Measurements from ENCODE around the gene GHR. TPM values are rescaled to one million over a fixed set of nuclear protein-coding genes. Genes with fewer than 3 reads are reported as not detected.
"Not testable (repeated sequence)": the region's sequence is repeated elsewhere in the genome, so short reads cannot be mapped to it uniquely, and the experiment has no call there.

The GHR gene
- total RNA-seq, 2 donors from 2014 or later = 10.8 to 10.9 TPM

GRCh38 chr5:42648915-42649314 lies 225.7 kb downstream of the GHR start:
- DNase-seq (ENCODE audit: low spot score) = no peak
- Histone ChIP-seq H3K27me3 (no peaks in the 10 kb centered on the region), H3K36me3 (no peaks in the 10 kb centered on the region), H3K27ac (no peak overlapping the region), H3K4me1 (peaks cover 0 to 6% of the 10 kb centered on the region in 2 donors), H3K9me3 (no peaks in the 10 kb centered on the region), H3K4me3 (no peak overlapping the region)
- no peak for TF ChIP-seq CTCF (IDR thresholded peaks at IDR 0.05)

GRCh38 chr5:42650084-42650483 lies 226.8 kb downstream of the GHR start:
- no peaks in the 10 kb centered on the region for H3K36me3 ChIP-seq

GRCh38 chr5:42653705-42654104 lies 230.5 kb downstream of the GHR start:
- no peak overlapping the region for H3K4me3 ChIP-seq
- H3K27ac ChIP-seq = no peak overlapping the region
- no peaks in the 10 kb centered on the region for H3K27me3 ChIP-seq
- DNase-seq (ENCODE audit: low spot score) = no peak
- H3K9me3 ChIP-seq = no peaks in the 10 kb centered on the region
- peaks cover 0 to 18% of the 10 kb centered on the region in 2 donors for H3K4me1 ChIP-seq
- H3K36me3 ChIP-seq = no peaks in the 10 kb centered on the region
- TF ChIP-seq CTCF (IDR thresholded peaks at IDR 0.05) = no peak

More at GRCh38 chr5:42650084-42650483, 226.8 kb downstream of the GHR start:
- H3K27ac ChIP-seq = no peak overlapping the region
- no peak for TF ChIP-seq CTCF (IDR thresholded peaks at IDR 0.05)
- no peaks in the 10 kb centered on the region for H3K9me3 ChIP-seq
- H3K4me3 ChIP-seq = no peak overlapping the region
- H3K4me1 ChIP-seq = peaks cover 0 to 6% of the 10 kb centered on the region in 2 donors
- DNase-seq (ENCODE audit: low spot score) = no peak
- no peaks in the 10 kb centered on the region for H3K27me3 ChIP-seq

- no peaks in the 10 kb centered on the region for H3K36me3 ChIP-seq
- no peak overlapping the region for H3K4me3 ChIP-seq
- no peaks in the 10 kb centered on the region for H3K27me3 ChIP-seq
- H3K9me3 ChIP-seq = no peaks in the 10 kb centered on the region
- no peak overlapping the region for H3K27ac ChIP-seq
- no peak for DNase-seq (ENCODE audit: low spot score)
- no peak for TF ChIP-seq CTCF (IDR thresholded peaks at IDR 0.05)
- H3K4me1 ChIP-seq = peaks cover 0 to 18% of the 10 kb centered on the region in 2 donors
Observed at GRCh38 chr5:42654645-42655044, 231.4 kb downstream of the GHR start.

- H3K27ac ChIP-seq = no peak overlapping the region
- no peaks in the 10 kb centered on the region for H3K27me3 ChIP-seq
- no peak for TF ChIP-seq CTCF (IDR thresholded peaks at IDR 0.05)
- H3K4me1 ChIP-seq = peaks cover 0 to 18% of the 10 kb centered on the region in 2 donors
- no peaks in the 10 kb centered on the region for H3K36me3 ChIP-seq
- DNase-seq (ENCODE audit: low spot score) = no peak
- H3K9me3 ChIP-seq = no peaks in the 10 kb centered on the region
- no peak overlapping the region for H3K4me3 ChIP-seq
Observed at GRCh38 chr5:42655982-42656650, 232.9 kb downstream of the GHR start.

- H3K4me1 ChIP-seq = peaks cover 0 to 18% of the 10 kb centered on the region in 2 donors
- H3K27me3 ChIP-seq = no peaks in the 10 kb centered on the region
- no peak for DNase-seq (ENCODE audit: low spot score)
- H3K36me3 ChIP-seq = no peaks in the 10 kb centered on the region
- TF ChIP-seq CTCF (IDR thresholded peaks at IDR 0.05) = peak in 1 of 2 donors; percentile 55
- no peaks in the 10 kb centered on the region for H3K9me3 ChIP-seq
- no peak overlapping the region for H3K4me3 ChIP-seq
- H3K27ac ChIP-seq = no peak overlapping the region
Observed at GRCh38 chr5:42656651-42657015, 233.4 kb downstream of the GHR start.

- not testable (repeated sequence) for DNase-seq (ENCODE audit: low spot score); H3K27me3 ChIP-seq; H3K27ac ChIP-seq; H3K9me3 ChIP-seq; H3K36me3 ChIP-seq; H3K4me3 ChIP-seq
- H3K4me1 ChIP-seq = peaks cover 0 to 12% of the 10 kb centered on the region in 2 donors
Observed at GRCh38 chr5:42659869-42660268, 236.6 kb downstream of the GHR start.
